ENCODE data around the gene CYP4F8. TPM values are rescaled to one million over a fixed set of nuclear protein-coding genes. Genes with fewer than 3 reads are reported as not detected.

Gene CYP4F8
- total RNA-seq, 1 experiment from 2014 or later: not detected

GRCh38 chr19:15629003-15629880 lies 14.2 kb downstream of the CYP4F8 start:
- Histone ChIP-seq H3K9me3 (ENCODE audit: control insufficient read depth, insufficient read depth, low read depth, low read length) (no peaks in the 10 kb centered on the region), H3K27ac (ENCODE audit: low read length) (no peak overlapping the region), H3K4me1 (ENCODE audit: control insufficient read depth, insufficient read depth, low read length) (no peaks in the 10 kb centered on the region), H3K4me3 (ENCODE audit: low read depth in 2 of 2, low read length in 2 of 2) (no peak overlapping the region), H3K36me3 (ENCODE audit: control insufficient read depth, insufficient read depth, low read length) (no peaks in the 10 kb centered on the region), H3K27me3 (ENCODE audit: control insufficient read depth, insufficient read depth, low read length) (no peaks in the 10 kb centered on the region)
- in situ Hi-C loops (cut with HindIII; ENCODE audit: low pct_unique_long_range_greater_than_20kb, low sequenced_read_pairs) (no loop called here), intact Hi-C loops (cut with micrococcal nuclease; ENCODE audit: unreplicated experiment) (no loop called here)
- no TSS peak for BruUV-seq (replicated peaks)
- peak; percentile 96 for ATAC-seq
- TF ChIP-seq POLR2AphosphoS5 (IDR thresholded peaks at IDR 0.05; ENCODE audit: low read depth, low read length): no peak
- TF ChIP-seq, protein P1, sequence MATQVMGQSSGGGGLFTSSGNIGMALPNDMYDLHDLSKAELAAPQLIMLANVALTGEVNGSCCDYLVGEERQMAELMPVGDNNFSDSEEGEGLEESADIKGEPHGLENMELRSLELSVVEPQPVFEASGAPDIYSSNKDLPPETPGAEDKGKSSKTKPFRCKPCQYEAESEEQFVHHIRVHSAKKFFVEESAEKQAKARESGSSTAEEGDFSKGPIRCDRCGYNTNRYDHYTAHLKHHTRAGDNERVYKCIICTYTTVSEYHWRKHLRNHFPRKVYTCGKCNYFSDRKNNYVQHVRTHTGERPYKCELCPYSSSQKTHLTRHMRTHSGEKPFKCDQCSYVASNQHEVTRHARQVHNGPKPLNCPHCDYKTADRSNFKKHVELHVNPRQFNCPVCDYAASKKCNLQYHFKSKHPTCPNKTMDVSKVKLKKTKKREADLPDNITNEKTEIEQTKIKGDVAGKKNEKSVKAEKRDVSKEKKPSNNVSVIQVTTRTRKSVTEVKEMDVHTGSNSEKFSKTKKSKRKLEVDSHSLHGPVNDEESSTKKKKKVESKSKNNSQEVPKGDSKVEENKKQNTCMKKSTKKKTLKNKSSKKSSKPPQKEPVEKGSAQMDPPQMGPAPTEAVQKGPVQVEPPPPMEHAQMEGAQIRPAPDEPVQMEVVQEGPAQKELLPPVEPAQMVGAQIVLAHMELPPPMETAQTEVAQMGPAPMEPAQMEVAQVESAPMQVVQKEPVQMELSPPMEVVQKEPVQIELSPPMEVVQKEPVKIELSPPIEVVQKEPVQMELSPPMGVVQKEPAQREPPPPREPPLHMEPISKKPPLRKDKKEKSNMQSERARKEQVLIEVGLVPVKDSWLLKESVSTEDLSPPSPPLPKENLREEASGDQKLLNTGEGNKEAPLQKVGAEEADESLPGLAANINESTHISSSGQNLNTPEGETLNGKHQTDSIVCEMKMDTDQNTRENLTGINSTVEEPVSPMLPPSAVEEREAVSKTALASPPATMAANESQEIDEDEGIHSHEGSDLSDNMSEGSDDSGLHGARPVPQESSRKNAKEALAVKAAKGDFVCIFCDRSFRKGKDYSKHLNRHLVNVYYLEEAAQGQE (IDR thresholded peaks at IDR 0.05; ENCODE audit: insufficient read depth in 1 of 2, low read depth in 2 of 2, low read length in 1 of 2): no peak
- peak; percentile 94 for TF ChIP-seq CTCF (IDR thresholded peaks at IDR 0.05)
- peak; percentile 22 for DNase-seq (ENCODE audit: low read depth, low spot score)
- POLR2A ChIA-PET: no interaction called here
- CTCF ChIA-PET: interaction anchor here (0.5 to 0.6 kb wide), 2 partner anchors 235 to 287 kb away, joined by 4 to 7 read pairs; no protein-coding TSS in a partner anchor

DNA sequence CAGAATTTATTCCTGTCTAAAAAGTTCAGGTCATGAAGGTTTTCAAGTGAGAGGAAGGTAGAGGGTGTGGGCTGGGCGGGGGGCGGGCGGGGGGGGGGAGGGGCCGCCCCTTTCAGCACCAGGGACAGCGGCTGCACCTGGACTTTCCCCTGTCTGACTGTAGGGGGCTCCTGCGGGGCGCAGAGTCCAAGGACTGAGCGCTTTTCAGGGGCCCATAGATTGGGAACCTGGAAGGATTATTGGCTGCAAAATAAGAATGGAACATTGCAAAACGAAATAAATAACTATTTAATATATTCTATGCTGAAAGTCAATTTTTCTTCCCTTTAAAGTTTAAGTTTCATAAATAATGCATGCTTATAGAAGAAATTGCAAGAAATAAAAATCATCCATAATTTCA lies 16.8 kb downstream of the CYP4F8 start:
- Histone ChIP-seq H3K4me3 (ENCODE audit: low read depth in 2 of 2, low read length in 2 of 2) (no peak overlapping the region), H3K27ac (ENCODE audit: low read length) (no peak overlapping the region), H3K4me1 (ENCODE audit: control insufficient read depth, insufficient read depth, low read length) (no peaks in the 10 kb centered on the region), H3K27me3 (ENCODE audit: control insufficient read depth, insufficient read depth, low read length) (no peaks in the 10 kb centered on the region), H3K36me3 (ENCODE audit: control insufficient read depth, insufficient read depth, low read length) (no peaks in the 10 kb centered on the region), H3K9me3 (ENCODE audit: control insufficient read depth, insufficient read depth, low read depth, low read length) (no peaks in the 10 kb centered on the region)
- intact Hi-C loops (cut with micrococcal nuclease; ENCODE audit: unreplicated experiment) (no loop called here), in situ Hi-C loops (cut with HindIII; ENCODE audit: low pct_unique_long_range_greater_than_20kb, low sequenced_read_pairs) (no loop called here)
- CTCF ChIA-PET: no interaction called here
- TF ChIP-seq CTCF (IDR thresholded peaks at IDR 0.05): peak; percentile 42
- TF ChIP-seq TCF7L2 (IDR thresholded peaks at IDR 0.05; ENCODE audit: low read depth, low read length): no peak
- TF ChIP-seq, protein P1 (IDR thresholded peaks at IDR 0.05; ENCODE audit: insufficient read depth in 1 of 2, low read depth in 2 of 2, low read length in 1 of 2): peak; percentile 82 to 89
- ATAC-seq (no peak), DNase-seq (ENCODE audit: low read depth, low spot score) (no peak)
- POLR2A ChIA-PET: interaction anchor here (0.6 kb wide), 1 partner anchor 242 kb away, joined by 4 read pairs; no protein-coding TSS in a partner anchor
- no TSS peak for BruUV-seq (replicated peaks)
